ENCODE data around the gene STC2. TPM values are rescaled to one million over a fixed set of nuclear protein-coding genes. Genes with fewer than 3 reads are reported as not detected.
A peak's percentile ranks its signal among the peaks of the same experiment; 100 is the strongest.

Gene STC2
- total RNA-seq, 4 donors from 2014 or later, result 0.64 to 26.1 (median 1.9) TPM

GRCh38 chr5:173316339-173317020 is 11.7 kb downstream of the STC2 start:
- intact Hi-C loops (cut with DNase I), result no loop called here
- DNase-seq, result no peak
- Histone ChIP-seq H3K27me3 (peaks cover 0 to 49% (median 0%) of the 10 kb centered on the region in 4 donors), H3K9me3 (no peaks in the 10 kb centered on the region), H3K36me3 (no peaks in the 10 kb centered on the region), H3K27ac (peak overlapping the region in 3 of 4 donors; percentile 31 to 61 (median 40)), H3K4me3 (peak overlapping the region in 2 of 4 donors; percentile 2 to 6), H3K4me1 (peaks cover 13 to 45% (median 20%) of the 10 kb centered on the region in 3 donors)
- 74 to 77% methylated on average over 6 of the region's 6 CpGs for WGBS, 2 donors
- TF ChIP-seq, protein P1, sequence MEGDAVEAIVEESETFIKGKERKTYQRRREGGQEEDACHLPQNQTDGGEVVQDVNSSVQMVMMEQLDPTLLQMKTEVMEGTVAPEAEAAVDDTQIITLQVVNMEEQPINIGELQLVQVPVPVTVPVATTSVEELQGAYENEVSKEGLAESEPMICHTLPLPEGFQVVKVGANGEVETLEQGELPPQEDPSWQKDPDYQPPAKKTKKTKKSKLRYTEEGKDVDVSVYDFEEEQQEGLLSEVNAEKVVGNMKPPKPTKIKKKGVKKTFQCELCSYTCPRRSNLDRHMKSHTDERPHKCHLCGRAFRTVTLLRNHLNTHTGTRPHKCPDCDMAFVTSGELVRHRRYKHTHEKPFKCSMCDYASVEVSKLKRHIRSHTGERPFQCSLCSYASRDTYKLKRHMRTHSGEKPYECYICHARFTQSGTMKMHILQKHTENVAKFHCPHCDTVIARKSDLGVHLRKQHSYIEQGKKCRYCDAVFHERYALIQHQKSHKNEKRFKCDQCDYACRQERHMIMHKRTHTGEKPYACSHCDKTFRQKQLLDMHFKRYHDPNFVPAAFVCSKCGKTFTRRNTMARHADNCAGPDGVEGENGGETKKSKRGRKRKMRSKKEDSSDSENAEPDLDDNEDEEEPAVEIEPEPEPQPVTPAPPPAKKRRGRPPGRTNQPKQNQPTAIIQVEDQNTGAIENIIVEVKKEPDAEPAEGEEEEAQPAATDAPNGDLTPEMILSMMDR (IDR thresholded peaks at IDR 0.05), result no peak
- TF ChIP-seq POLR2A (IDR thresholded peaks at IDR 0.05), result no peak

DNA sequence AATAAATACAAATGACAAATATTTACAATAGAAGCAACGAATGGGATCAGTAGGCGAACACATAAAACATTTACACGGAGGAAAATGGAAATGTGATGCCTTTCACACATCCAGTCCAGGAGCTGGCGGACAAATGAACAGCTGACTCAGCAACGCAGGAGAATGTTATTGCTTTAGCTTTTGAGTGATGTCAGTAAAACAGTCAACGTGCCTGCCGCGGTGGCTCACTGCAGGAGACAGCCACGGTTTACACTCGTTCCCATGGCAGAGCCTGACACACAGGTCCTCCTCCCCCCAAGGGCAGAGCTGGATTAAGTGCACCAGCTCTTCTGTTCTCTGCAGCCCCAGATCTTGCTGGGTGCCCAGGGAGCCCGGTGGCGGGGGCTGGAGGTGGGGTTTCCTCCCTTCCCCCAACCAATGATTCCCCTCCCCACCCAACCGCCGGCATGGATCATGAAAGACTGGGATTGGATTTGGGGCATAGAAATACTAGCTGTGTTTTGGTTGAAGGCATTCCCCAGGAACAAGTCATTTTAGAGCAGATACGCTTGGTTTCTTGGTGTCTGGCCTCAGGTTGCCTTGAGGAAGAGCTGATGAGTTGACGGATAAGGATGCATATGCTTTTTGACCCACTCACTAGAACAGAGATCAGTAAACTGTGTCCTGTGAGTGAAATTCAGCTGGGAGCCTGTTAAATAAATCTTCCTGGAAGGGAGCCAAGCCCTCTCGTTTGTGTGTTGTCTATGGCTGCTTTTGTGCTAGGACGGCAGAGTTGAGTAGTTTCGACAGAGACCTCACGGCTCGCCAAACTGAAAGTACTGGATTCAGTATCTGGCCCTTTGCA is 12.5 kb downstream of the STC2 start:
- Histone ChIP-seq H3K36me3 (no peaks in the 10 kb centered on the region), H3K9me3 (no peaks in the 10 kb centered on the region), H3K4me3 (peak overlapping the region in 2 of 4 donors; percentile 2 to 6), H3K4me1 (peaks cover 19 to 45% (median 27%) of the 10 kb centered on the region in 3 donors), H3K27me3 (peaks cover 0 to 46% (median 0%) of the 10 kb centered on the region in 4 donors), H3K27ac (peak overlapping the region in 3 of 4 donors; percentile 31 to 61 (median 40))
- TF ChIP-seq, protein P1 (IDR thresholded peaks at IDR 0.05), result no peak
- TF ChIP-seq POLR2A (IDR thresholded peaks at IDR 0.05), result no peak
- WGBS, 2 donors, result 21% methylated on average over 16 to 17 of the region's 21 CpGs
- intact Hi-C loops (cut with DNase I), result no loop called here
- no peak for DNase-seq

- no peak for DNase-seq
- Histone ChIP-seq H3K9me3 (no peaks in the 10 kb centered on the region), H3K27me3 (peaks cover 0 to 34% (median 0%) of the 10 kb centered on the region in 4 donors), H3K27ac (no peak overlapping the region), H3K4me1 (peaks cover 21 to 45% (median 29%) of the 10 kb centered on the region in 3 donors), H3K4me3 (no peak overlapping the region), H3K36me3 (no peaks in the 10 kb centered on the region)
- intact Hi-C loops (cut with DNase I), result no loop called here
- TF ChIP-seq, protein P1 (IDR thresholded peaks at IDR 0.05), result no peak
- TF ChIP-seq POLR2A (IDR thresholded peaks at IDR 0.05), result no peak
- WGBS, 2 donors, result 67 to 73% methylated on average over 10 to 12 of the region's 12 CpGs
These were observed 13.9 kb downstream of the STC2 start for GRCh38 chr5:173314166-173314952.

GRCh38 chr5:173313351-173313801 is 14.8 kb downstream of the STC2 start:
- H3K4me1 ChIP-seq, result peaks cover 21 to 45% (median 28%) of the 10 kb centered on the region in 3 donors
- peaks cover 0 to 28% (median 0%) of the 10 kb centered on the region in 4 donors for H3K27me3 ChIP-seq
- no peaks in the 10 kb centered on the region for H3K36me3 ChIP-seq
- TF ChIP-seq, protein P1 (IDR thresholded peaks at IDR 0.05), result no peak
- no peak for TF ChIP-seq POLR2A (IDR thresholded peaks at IDR 0.05)
- no peak overlapping the region for H3K4me3 ChIP-seq
- H3K9me3 ChIP-seq, result no peaks in the 10 kb centered on the region
- H3K27ac ChIP-seq, result no peak overlapping the region
- intact Hi-C loops (cut with DNase I), result no loop called here
- WGBS, 2 donors, result 67 to 73% methylated on average over 3 of the region's 3 CpGs
- DNase-seq, result no peak
